Eye (tissue), 1 donor: ENCODE results near the gene CD276.
"Not testable (repeated sequence)": the region's sequence is repeated elsewhere in the genome, so short reads cannot be mapped to it uniquely, and the experiment has no call there.

ENCODE experiments used
- DNase-seq: peaks from one replicate; pipeline ENCODE4 v3.0.0-alpha.2; 2015

The CD276 gene

DNA sequence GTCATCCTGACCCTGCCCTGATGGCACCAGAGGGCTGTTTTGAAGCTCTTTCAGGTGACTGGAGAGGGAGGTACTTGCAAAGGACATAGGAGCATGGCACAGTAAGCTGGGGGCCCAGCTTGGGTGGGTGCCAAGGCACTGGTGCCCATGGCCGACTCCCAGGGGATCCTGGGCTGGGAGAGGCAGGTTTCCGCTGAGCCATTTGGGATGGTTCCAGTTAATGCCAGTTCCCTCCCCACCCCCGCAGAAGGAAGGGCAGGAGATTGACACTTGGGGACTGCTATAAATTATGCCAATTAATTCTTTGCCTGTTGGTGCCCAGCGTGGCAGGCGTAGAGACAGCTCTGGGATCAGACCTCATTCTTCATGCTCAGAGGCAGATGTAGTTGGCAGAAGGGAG, 26.1 kb downstream of the CD276 start:
- no peak for DNase-seq

GRCh38 chr15:73711526-73711925, 27.3 kb downstream of the CD276 start:
- DNase-seq, result no peak

DNA sequence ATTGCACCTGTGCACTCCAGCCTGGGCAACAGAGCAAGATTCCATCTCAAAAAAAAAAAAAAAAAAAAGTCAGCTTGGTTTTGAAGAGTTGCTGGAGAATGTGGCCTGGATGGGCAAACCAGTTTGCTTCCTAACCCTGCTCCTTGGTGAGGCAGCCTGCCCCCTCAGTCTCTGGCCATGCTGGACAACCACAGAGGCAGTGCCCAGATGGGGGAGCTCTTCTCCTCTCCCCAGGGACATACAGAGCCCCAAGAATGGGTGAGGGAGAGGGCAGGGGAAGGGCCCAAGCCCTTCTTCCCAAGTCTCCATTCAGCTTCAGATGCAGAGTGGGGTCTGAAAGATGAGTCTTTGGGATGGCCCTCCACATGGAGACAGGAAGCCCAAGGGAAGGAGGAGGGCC, 27.9 kb downstream of the CD276 start:
- no peak for DNase-seq

GRCh38 chr15:73714695-73715301, 30.6 kb downstream of the CD276 start:
- no peak for DNase-seq

- DNase-seq, result no peak
Measured at GRCh38 chr15:73715417-73715816, 31.2 kb downstream of the CD276 start.

GRCh38 chr15:73716417-73716816, 32.2 kb downstream of the CD276 start:
- DNase-seq, result no peak

DNA sequence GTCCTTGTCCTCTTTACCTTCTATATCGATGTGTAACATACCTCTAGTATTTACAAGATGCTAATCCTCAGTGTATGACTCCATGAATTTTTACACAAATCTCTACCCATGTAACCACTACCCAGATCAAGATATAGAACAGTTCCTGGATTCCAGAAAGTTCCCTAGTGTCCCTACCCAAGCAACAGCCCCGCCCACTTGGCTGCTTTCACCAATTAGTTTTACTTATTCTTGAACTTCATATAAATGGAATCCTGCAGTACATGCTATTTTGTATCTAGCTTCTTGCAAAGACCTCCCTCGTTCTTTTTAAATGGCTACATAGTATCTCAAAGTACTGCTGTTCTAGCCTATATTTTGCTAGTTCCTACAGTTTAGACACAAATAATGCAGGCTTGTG, 33.0 kb downstream of the CD276 start:
- DNase-seq, result no peak

DNA sequence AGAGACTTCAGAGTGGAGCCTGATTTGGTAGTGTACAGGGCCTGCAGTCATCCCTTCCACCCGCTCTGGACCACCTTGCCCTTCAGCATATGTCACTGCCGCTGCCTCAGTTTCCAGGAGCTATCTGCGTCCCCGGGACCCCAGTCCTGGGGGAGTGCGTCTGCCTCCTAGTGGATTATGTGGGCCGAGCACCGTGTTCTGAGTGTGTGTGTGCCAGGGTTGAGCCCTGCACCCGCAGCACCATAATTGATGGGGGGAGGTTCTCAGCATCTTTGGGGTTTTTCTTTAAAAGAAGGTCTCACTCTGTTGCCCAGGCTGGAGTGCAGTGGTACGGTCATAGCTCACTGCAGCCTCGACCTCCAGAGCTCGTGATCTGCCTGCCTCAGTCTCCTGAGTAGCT, 33.6 kb downstream of the CD276 start:
- DNase-seq, result no peak

DNA sequence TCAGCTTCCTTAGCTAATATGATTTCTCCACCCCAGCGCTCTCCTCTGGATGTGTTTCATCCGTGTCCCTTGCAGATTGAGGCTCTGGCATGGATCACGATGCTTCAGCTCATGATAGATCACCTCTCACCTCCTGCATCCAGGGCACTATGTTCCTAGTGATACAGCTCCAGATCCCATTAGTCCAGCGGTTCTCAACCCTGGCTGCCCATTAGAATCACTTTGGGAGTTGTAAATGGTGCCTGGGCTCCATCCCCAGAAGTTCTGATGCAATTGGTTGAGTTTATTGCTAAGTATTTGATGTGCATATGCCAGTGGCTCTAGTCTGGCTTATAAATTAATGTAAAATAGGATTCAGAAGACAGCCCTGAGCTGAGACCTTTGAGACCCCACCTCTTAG, 34.5 kb downstream of the CD276 start:
- no peak for DNase-seq

DNA sequence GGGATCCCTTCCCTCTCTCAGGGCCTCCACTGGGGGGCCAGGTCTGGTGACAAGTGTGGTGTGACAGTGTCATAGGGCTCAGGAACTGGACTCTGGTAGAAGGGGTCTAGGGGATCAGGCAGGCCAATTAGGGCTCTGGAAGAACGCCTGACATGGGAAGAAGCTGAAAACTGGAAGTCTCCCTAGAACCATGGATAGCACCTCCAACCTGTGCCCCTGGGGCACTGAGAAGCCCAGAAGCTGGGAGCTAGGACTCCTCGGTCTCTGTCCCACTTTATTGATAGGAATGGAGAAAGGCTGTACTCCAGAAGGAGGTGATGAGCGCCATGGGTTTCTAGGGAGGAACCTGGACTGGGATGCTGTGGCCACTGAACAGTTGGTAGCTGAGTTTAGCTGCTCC, 38.2 kb downstream of the CD276 start:
- no peak for DNase-seq

- peak; percentile 45 for DNase-seq
Measured at GRCh38 chr15:73723191-73723590, 39.0 kb downstream of the CD276 start.

DNA sequence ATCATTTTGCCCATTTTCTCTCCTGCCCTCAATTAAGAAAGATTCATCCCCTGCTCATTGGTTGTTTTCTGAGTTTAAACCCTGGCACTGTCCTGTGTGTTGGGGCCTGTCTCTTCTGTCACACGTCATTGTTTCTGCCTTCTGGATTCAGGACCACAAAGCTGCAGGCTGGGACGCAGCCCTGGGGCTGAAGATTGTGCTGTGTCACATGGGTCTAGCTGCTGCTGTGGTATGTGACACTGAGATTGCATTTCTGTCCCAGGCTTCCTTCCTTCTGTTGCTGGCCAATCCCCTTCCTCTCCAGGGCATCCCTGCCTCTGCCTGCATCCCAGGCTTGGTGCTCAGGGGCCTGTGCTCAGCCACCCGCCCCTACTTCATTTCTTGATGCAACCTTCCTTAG, 40.0 kb downstream of the CD276 start:
- peak; percentile 45 for DNase-seq

DNA sequence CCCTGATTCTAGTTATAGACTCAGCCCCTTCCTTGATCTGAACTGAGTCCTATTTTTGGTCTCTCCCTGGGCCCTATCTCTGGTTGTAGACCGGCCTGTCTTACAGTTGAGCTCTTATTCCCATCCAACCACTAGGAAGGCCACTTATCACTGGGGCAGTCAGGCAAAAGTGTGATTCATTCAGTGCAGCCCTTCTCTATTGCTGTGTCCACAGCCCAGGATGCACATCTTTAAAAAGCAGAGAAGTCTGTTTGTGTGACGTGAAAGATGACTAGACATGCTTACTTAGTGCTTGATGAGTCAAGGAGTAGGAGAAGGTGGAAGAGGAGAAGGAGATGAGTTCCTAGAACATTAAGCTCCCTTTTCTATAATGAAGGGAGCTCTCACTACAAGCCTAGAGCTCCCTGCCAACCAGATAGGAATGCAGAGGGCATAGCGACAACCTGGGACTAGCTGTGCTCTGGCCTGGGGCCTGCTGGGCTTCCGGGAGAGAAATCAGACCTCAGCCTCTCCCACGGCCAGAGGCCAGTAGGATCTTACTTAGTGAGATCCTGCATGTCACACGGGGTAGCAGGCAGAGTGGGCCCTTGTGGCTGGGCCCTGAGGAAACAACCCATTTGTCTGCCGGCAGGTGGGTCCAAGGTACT, 43.3 kb downstream of the CD276 start:
- no peak for DNase-seq

DNA sequence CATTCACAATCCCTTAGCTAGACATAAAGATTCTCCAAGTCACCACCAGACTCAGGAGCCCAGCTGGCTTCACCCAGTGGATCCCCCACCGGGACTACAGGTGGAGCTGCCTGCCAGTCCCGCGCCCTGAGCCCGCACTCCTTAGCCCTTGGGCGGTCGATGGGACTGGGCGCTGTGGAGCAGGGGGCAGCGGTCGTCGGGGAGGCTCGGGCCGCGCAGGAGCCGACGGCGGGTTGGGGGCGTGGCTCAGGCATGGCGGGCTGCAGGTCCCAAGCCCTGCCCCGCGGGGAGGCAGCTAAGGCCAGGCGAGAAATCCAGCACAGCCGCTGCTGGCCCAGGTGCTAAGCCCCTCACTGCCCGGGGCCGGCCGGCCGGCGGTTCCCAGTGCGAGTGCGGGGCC, 47.9 kb downstream of the CD276 start:
- DNase-seq, result not testable (repeated sequence)

DNA sequence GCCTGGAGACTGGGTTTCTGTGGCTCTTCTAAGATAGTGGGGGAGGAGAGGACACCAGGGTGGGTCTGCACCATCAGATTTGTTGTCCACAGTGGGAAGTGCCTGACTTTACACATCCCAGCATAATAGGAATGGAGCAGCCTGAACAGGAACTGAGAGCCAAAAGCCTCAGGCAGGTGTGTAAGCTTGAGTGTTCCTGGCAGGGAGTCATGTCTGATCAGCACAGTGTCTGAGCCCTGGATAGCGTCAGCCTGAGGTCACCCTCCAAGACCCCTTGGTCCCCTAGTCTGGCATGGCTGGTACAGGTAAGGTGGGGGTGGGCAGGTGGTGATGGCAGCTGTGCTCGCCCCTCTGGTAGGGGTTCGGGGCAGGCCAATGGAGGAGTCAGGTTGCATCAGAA, 48.7 kb downstream of the CD276 start:
- no peak for DNase-seq

DNA sequence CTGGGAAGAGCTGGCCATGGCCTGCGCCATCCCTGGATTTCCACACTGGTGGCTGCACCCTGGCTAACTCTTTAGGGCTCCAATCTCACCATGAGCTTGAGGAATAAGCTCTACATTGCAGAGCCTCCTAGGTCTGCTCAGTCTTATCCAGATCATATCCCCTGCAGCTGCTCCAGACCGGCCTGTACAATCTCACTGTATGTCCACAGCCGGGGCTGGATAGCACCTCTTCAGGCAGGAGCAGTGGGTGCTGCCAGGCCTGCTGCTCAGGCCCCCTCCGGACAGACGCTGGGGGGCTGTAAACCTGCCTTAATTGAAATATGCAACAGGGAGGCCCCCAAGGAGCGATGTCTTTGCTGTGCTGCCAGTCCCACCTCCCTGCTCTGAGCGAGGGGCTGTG, 53.4 kb downstream of the CD276 start:
- no peak for DNase-seq

- DNase-seq, result no peak
Measured at GRCh38 chr15:73740152-73741048, 56.2 kb downstream of the CD276 start.

DNA sequence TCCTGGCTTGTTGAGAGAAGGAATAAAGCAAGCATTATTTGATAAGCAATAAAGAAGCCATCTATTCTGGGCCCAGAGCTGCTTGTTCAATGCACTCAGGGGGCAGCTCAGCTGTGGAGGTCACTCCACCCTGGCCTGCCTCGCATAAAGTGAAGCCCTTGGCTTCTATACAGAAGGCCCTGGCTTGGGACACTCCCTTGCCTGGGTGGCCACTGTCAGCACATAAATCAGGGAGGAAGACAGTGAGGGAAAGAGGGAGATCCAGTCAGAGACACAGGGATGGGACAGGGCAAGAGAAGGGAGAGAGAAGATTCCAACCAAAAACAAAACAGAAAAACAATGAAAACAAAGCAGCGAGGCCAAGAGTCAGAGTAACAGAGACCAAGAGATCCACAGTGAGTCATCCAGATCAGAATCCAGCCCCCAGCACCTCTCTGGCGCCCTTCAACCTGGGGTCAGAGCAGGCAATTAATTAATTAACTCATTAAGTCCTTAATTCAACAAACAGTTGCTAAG, 57.2 kb downstream of the CD276 start:
- no peak for DNase-seq

DNA sequence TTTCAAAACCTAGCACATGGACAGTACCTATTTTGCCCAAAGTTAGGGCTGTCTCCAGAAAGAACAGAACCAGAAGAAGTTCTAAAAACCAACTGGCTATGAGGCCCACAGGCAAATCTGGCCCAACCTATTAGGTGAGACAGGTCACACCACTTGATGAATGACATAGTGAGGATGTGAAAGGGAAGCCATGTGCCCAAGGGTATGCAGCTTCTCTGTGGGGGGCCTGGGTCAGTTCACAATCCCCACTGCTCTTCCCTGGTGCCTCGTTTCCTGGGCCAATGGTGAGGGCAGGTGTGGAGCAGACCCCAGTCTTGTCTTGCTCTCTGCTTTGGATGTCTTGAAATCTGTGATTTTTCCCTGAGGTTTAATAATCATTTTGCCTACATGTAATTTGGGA, 60.1 kb downstream of the CD276 start:
- DNase-seq, result no peak

DNA sequence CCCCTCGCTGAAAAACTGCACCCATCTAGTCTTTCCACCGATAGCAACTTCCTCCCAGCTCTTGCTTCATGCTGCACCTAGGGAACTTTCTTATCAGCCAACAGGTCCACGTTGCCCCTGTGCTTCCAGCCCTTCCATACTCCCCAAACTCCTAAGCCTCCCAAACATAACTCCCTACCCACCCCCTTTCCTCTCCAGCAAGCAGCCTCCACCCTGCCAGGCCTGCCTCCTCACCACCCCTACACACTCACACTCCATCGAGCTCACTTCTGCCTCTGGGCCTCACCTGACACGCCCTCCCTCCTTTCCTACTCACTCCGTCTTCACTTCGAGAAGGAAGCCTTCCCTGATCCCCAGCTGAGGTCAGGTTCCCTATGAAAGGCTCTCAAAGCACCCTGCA, 60.9 kb downstream of the CD276 start:
- DNase-seq, result no peak

- peak; percentile 45 for DNase-seq
Measured at GRCh38 chr15:73746261-73746660, 62.1 kb downstream of the CD276 start.

DNA sequence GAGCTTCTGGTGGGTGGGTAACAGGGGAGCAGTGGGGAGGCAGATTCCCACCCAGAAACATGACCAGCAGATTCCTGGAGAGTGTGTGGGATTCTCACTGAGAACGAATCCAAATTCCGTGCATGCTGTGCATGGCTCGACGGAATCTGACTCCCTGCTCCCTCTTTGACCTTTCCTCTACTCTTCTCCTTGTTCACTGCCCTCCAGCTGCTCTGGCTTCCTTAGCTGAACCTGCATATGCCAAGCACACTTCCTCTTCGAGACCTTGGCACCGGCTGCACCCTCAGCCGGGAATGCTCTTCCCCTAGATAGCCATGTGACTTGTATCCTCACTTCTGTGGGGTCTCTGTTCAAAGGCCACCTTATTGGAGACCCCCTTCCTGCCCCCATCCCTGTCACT, 62.7 kb downstream of the CD276 start:
- DNase-seq, result no peak

- DNase-seq, result peak; percentile 79
Measured at GRCh38 chr15:73747847-73748590, 63.8 kb downstream of the CD276 start.
